Liver (tissue), 3 donors: ENCODE measurements around the gene DNAH5.

Experiments used
- ATF3 ChIP-seq: IDR thresholded peaks from 2 replicates; pipeline ENCODE4 v1.6.1; 2016; ENCODE audit warnings: antibody characterized with exemption
- CTCF ChIP-seq: fragments of 150-350 bp; IDR thresholded peaks from 2 replicates; pipeline ENCODE4 v1.5.1; 2017; ENCODE audit warnings: improper control_type of control experiment, low read depth, low read length; ENCODE audit not compliant: missing input control
- EGR1 ChIP-seq, 2 donors: IDR thresholded peaks; 2 replicates each; pipeline ENCODE4 v1.6.1; 2016 to 2018; ENCODE audit warnings: antibody characterized with exemption in 2 of 2, low read depth in 2 of 2
- TF ChIP-seq, protein P1 (sequence below): IDR thresholded peaks from 2 replicates; pipeline ENCODE4 v1.6.1; 2016; ENCODE audit warnings: antibody characterized with exemption, mild to moderate bottlenecking
- donor health status: healthy.
- donor health status: healthy.

DNA sequence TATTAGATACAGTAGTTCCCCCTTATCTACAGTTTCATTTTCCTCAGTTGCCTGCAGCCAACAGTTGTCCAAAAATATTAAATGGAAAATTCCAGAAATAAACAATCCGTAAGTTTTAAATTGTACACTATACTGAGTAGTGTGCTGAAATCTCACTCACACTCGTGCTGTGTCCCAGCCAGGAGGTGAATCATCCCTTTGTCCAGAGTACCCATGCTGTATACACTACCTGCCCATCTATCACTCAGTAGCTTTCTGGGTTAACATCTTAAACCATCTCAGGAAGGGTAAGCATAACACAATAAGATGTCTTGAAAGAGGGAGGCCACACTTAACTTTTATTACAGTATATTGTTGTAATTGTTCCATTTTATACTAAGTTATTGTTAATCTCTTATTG is 31.7 kb upstream of the DNAH5 start:
- TF ChIP-seq CTCF (no peak), ATF3 (no peak), EGR1 (IDR thresholded peaks at IDR 0.05; ENCODE audit: low read depth in 2 of 2) (no peak)
- TF ChIP-seq, protein P1, sequence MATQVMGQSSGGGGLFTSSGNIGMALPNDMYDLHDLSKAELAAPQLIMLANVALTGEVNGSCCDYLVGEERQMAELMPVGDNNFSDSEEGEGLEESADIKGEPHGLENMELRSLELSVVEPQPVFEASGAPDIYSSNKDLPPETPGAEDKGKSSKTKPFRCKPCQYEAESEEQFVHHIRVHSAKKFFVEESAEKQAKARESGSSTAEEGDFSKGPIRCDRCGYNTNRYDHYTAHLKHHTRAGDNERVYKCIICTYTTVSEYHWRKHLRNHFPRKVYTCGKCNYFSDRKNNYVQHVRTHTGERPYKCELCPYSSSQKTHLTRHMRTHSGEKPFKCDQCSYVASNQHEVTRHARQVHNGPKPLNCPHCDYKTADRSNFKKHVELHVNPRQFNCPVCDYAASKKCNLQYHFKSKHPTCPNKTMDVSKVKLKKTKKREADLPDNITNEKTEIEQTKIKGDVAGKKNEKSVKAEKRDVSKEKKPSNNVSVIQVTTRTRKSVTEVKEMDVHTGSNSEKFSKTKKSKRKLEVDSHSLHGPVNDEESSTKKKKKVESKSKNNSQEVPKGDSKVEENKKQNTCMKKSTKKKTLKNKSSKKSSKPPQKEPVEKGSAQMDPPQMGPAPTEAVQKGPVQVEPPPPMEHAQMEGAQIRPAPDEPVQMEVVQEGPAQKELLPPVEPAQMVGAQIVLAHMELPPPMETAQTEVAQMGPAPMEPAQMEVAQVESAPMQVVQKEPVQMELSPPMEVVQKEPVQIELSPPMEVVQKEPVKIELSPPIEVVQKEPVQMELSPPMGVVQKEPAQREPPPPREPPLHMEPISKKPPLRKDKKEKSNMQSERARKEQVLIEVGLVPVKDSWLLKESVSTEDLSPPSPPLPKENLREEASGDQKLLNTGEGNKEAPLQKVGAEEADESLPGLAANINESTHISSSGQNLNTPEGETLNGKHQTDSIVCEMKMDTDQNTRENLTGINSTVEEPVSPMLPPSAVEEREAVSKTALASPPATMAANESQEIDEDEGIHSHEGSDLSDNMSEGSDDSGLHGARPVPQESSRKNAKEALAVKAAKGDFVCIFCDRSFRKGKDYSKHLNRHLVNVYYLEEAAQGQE, result no peak
